AG04449 (cell line): ENCODE measurements around the gene TFDP1.

Source experiments
- CTCF ChIA-PET: fragments of 350-600 bp; formaldehyde crosslinking; extraction: SDS; loops from one replicate; lab custom pipeline; 2021; ENCODE audit warnings: antibody characterized with exemption; lab: Yijun Ruan, JAX
- POLR2A ChIA-PET: fragments of 400-600, 350-600 bp; formaldehyde crosslinking; extraction: SDS; loops from one replicate; lab custom pipeline; 2020; ENCODE audit warnings: antibody characterized with exemption, inconsistent platforms; lab: Yijun Ruan, JAX
- DNase-seq: peaks from one replicate; pipeline ENCODE4 v3.0.0-alpha.2; 2010; ENCODE audit warnings: low read depth, low spot score
- H3K4me3 ChIP-seq: 2 replicates; pipeline ENCODE4 v1.5.1; 2011; ENCODE audit warnings: low read depth, mild to moderate bottlenecking, control low read depth, low read length
- CTCF ChIP-seq: IDR thresholded peaks from one replicate; pipeline ENCODE4 v1.5.1; 2011; ENCODE audit warnings: mild to moderate bottlenecking, moderate library complexity, low read length, control low read depth, inconsistent platforms; ENCODE audit not compliant: insufficient read depth; ENCODE audit errors: missing control alignments

Gene TFDP1

GRCh38 chr13:113559061-113559460 lies 25.5 kb upstream of the TFDP1 start:
- no peak for TF ChIP-seq CTCF
- DNase-seq = no peak
- CTCF ChIA-PET = no interaction called here
- POLR2A ChIA-PET = no interaction called here
- no peak overlapping the region for H3K4me3 ChIP-seq

- ChIA-PET CTCF (interaction anchor here (1.3 kb wide), 1 partner anchor 10 kb away, joined by 4 read pairs; no protein-coding TSS in a partner anchor), POLR2A (no interaction called here)
- no peak overlapping the region for H3K4me3 ChIP-seq
- no peak for DNase-seq
- TF ChIP-seq CTCF = no peak
Measured at GRCh38 chr13:113559901-113560644, 24.5 kb upstream of the TFDP1 start.

GRCh38 chr13:113560645-113561416 lies 23.7 kb upstream of the TFDP1 start:
- no peak for TF ChIP-seq CTCF
- DNase-seq = no peak
- ChIA-PET POLR2A (no interaction called here), CTCF (interaction anchor here (1.0 to 3.9 kb wide), 5 partner anchors 9 to 286 kb away, joined by 4 to 37 read pairs (median 6); no protein-coding TSS in a partner anchor)
- H3K4me3 ChIP-seq = no peak overlapping the region

GRCh38 chr13:113561417-113562084 lies 23.0 kb upstream of the TFDP1 start:
- no peak overlapping the region for H3K4me3 ChIP-seq
- ChIA-PET CTCF (interaction anchor here (0.8 to 3.9 kb wide), 29 partner anchors 8 to 631 kb away, joined by 3 to 37 read pairs (median 4); partner anchors contain the start of gene ADPRHL1), POLR2A (no interaction called here)
- no peak for TF ChIP-seq CTCF
- no peak for DNase-seq

- ChIA-PET POLR2A (interaction anchor here (0.6 kb wide), 1 partner anchor 730 kb away, joined by 3 read pairs; no protein-coding TSS in a partner anchor), CTCF (interaction anchor here (0.8 to 3.9 kb wide), 29 partner anchors 8 to 632 kb away, joined by 3 to 37 read pairs (median 4); partner anchors contain the start of gene ADPRHL1)
- peak; percentile 91 for TF ChIP-seq CTCF
- DNase-seq = peak; percentile 23
- H3K4me3 ChIP-seq = no peak overlapping the region
Measured at GRCh38 chr13:113562085-113562749, 22.3 kb upstream of the TFDP1 start.
